BJ (cell line): ENCODE results near the gene UNC45A. TPM values are rescaled to one million over a fixed set of nuclear protein-coding genes. Genes with fewer than 3 reads are reported as not detected.

Experiments used
- CTCF ChIA-PET: fragments of 350-600 bp; formaldehyde crosslinking; extraction: SDS; loops from one replicate; lab custom pipeline; 2021; ENCODE audit warnings: antibody characterized with exemption, inconsistent platforms; lab: Yijun Ruan, JAX
- POLR2A ChIA-PET: fragments of 300-600 bp; sonication (Branson Sonifier 250); formaldehyde crosslinking; extraction: SDS; loops from one replicate; lab custom pipeline; 2021; ENCODE audit warnings: antibody characterized with exemption; lab: Charles Lee
- DNase-seq: peaks from one replicate; pipeline ENCODE4 v3.0.0-alpha.2; 2011; ENCODE audit warnings: low read depth
- H3K27me3 ChIP-seq: 2 replicates; pipeline ENCODE4 v1.6.0; 2011; ENCODE audit warnings: low read length; ENCODE audit not compliant: control insufficient read depth, insufficient read depth
- H3K36me3 ChIP-seq: 2 replicates; pipeline ENCODE4 v1.5.1; 2011; ENCODE audit warnings: low read length; ENCODE audit not compliant: control insufficient read depth, insufficient read depth
- H3K4me3 ChIP-seq: 2 replicates; pipeline ENCODE4 v1.5.1; 2011; ENCODE audit warnings: low read depth, mild to moderate bottlenecking, control low read depth, low read length
- polyA plus RNA-seq: library from polyadenylated mRNA; depleted of rRNA; stranded (reverse); fragments of >200 nt; gene quantifications from 2 replicates; pipeline ENCODE4 v1.2.3, GENCODE V29; 2011
- TF ChIP-seq, protein P1 (sequence below): IDR thresholded peaks from 2 replicates; pipeline ENCODE4 v1.5.1; 2011; ENCODE audit warnings: low read depth, mild to moderate bottlenecking, control low read depth, inconsistent platforms, low read length, moderate library complexity; ENCODE audit not compliant: insufficient read depth

Gene UNC45A
- polyA plus RNA-seq, 1 experiment: 93.8 TPM

DNA sequence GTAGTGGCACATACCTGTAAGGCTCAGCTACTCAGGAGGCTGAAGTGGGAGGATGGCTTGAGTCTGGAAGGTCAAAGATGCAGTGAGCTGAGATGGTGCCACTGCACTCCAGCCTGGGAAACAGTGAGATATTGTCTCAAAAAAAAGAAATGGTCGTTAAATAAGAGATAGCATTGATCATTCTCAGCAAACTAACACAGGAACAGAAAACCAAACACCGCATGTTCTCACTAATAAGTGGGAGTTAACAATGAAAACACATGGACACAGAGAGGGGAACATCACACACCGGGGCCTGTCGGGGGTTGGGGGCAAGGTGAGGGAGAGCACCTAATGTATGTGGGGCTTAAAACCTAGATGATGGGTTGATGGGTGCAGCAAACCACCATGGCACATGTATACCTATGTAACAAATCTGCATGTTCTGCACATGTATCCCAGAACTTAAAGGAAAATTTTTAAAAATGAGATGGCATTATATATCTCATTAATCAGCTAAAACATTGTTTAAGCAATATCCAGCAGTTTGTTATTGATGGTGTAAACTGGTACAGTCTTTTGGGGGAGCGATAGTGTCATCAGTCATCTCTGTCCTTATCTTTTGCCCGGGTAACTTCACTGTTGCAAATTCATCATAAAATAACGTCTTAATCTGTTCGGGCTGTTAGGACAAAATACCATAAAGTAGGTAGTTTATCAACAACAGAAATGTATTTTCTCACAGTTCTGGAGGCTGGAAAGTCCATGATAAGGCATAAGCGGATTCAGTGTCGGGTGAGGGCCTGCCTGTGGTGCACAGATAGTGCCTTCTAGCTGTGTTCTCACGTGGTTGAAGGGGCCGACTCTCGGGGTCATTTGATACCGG lies 33.7 kb upstream of the UNC45A start:
- no peak overlapping the region; the same call in 1 of the 2 replicates for H3K4me3 ChIP-seq
- ChIA-PET CTCF (interaction anchor here (0.7 to 9.7 kb wide), 10 partner anchors 9 to 370 kb away, joined by 3 to 94 read pairs (median 4); partner anchors contain the start of genes FES, HDDC3 and UNC45A), POLR2A (no interaction called here)
- no peak for DNase-seq
- TF ChIP-seq, protein P1, sequence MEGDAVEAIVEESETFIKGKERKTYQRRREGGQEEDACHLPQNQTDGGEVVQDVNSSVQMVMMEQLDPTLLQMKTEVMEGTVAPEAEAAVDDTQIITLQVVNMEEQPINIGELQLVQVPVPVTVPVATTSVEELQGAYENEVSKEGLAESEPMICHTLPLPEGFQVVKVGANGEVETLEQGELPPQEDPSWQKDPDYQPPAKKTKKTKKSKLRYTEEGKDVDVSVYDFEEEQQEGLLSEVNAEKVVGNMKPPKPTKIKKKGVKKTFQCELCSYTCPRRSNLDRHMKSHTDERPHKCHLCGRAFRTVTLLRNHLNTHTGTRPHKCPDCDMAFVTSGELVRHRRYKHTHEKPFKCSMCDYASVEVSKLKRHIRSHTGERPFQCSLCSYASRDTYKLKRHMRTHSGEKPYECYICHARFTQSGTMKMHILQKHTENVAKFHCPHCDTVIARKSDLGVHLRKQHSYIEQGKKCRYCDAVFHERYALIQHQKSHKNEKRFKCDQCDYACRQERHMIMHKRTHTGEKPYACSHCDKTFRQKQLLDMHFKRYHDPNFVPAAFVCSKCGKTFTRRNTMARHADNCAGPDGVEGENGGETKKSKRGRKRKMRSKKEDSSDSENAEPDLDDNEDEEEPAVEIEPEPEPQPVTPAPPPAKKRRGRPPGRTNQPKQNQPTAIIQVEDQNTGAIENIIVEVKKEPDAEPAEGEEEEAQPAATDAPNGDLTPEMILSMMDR: no peak
- H3K27me3 ChIP-seq: no peaks in the 10 kb centered on the region
- peaks cover 7% of the 10 kb centered on the region; the same call in 1 of the 2 replicates for H3K36me3 ChIP-seq

DNA sequence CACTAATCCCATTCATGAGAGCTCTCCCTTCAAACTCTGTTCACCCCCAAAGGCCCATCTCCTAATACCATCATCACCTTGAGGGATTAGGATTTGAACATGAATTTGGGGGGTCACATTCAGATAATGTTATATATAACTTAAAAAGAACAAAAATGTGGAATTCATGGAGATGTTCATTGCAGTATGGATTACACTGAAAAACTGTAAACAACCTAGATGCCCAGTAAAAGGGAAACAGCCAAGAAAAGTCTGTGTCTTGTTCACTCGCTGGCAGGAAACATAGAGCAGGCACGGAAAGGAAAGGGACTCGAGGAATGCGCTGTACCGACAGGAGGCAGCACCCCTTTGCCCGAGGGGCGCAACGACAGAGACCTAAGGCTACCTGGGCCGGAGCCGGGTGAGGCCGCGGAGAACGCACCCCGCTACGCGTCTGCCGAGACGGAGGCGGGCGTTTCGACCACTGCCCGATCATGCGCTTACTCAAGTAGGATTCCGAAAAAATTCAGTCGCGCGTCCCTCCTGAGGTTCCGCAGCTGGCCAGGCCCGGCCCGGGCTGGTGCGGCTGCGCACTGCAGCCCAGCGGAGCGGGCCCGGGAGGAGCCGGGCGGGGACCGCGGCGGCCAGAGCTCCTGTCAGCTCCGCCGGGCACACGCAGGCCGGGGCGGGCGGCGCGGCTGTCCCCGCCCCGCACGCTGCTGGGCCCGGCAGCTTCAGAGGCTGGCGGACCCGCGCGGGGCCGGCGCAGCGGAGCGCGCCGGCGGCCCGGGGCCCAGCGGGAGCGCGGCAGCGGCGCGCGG lies 32.8 kb upstream of the UNC45A start:
- TF ChIP-seq, protein P1: peak; percentile 92
- ChIA-PET POLR2A (no interaction called here), CTCF (interaction anchor here (0.7 to 9.7 kb wide), 12 partner anchors 10 to 370 kb away, joined by 3 to 94 read pairs (median 4); partner anchors contain the start of genes FES, HDDC3 and UNC45A)
- H3K4me3 ChIP-seq: peak overlapping the region; percentile 68
- H3K27me3 ChIP-seq: no peaks in the 10 kb centered on the region
- peak; percentile 35 for DNase-seq
- H3K36me3 ChIP-seq: peaks cover 13% of the 10 kb centered on the region

DNA sequence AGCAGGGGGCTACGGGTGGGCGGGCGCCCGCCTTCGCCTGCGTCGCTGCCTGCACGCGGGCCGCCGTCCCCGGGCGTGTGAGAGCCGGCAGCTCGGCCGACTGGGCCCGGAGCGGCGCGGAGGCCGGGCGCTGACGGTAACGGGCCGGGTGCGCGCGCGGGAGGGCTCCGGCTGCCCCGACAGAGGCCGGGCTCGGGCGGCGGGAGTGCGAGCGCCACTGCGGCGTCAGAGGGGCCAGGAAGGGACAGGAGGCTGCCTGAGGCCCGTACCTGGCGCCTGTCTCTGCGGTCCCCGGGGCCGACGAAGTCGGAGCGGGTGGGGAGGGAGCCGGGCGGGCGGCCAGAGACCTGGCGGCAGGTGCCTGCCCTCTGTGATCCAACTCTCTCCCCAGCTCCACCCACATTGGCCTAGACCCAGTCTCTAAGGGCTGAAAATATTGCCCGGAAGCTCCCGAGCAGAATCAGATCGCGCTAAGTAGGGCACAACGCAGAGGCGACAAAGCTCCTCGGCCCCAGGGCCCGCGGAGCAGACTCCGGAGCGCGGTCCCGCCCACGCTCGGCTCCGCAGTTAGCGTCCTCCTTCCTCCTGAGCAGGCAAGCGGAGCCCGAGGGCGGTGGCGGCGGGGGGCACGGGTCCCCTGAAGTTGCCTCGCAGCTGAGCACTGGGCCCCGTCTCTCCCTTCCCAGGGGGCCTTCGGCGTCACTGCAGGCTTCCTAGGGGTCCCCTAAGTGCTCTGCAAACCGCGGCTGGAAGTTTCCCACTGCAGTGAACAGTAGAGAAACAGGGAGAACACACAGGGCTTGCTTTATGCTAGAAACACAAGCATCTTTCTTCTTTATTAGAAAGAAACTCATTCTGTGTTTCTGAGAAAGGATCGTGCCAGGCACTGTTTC lies 32.0 kb upstream of the UNC45A start, which contains the start of gene MAN2A2:
TSS of gene MAN2A2 (plus strand) at position 463 of the 893 bp plus-strand sequence. CDS start 906 bp downstream, outside the sequence.
- TF ChIP-seq, protein P1: no peak
- Histone ChIP-seq H3K27me3 (no peaks in the 10 kb centered on the region), H3K4me3 (peak within 1 kb of the TSS; percentile 68), H3K36me3 (peaks cover 14% of the 10 kb centered on the region)
- no peak for DNase-seq
- CTCF ChIA-PET: interaction anchor here (0.8 to 9.7 kb wide), 10 partner anchors 9 to 369 kb away, joined by 3 to 94 read pairs (median 5); partner anchors contain the start of genes FES, HDDC3 and UNC45A
- POLR2A ChIA-PET: no interaction called here

DNA sequence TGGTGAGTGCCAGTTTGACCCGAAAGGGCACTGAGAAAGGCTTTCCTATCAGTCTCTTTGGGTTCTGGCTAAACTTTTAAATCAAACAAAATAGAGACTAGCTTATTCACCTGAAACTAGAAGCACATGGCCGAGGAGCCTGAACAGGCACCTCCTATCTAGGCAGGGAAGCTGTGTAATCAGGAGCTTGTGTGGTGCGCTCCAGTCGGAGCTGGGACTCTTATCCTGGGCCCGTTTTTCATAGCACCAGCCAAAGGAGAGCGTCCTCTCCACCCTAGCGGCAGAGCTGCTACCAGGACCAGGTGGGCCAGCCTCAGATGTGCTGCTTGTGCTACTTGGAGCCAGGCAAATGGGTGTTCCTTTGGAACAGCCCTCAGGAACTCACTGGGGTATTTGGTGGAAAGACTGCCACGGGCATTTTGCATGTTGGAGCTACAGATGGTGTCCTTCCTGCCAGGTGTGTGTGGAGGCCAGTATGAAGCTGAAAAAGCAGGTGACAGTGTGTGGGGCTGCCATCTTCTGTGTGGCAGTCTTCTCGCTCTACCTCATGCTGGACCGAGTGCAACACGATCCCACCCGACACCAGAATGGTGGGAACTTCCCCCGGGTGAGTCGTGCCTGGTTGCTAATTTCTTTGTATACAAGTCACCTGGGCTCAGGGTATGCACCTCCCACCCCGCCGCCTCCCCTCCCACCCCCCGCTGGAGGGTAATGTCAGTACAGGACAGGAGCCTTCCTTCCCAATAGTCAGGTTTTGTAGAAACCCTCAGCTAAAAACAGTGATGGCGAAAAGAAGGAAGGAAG lies 31.1 kb upstream of the UNC45A start:
- Histone ChIP-seq H3K4me3 (peak overlapping the region; percentile 68), H3K27me3 (no peaks in the 10 kb centered on the region), H3K36me3 (peaks cover 14% of the 10 kb centered on the region)
- TF ChIP-seq, protein P1: no peak
- ChIA-PET CTCF (interaction anchor here (1.8 to 5.7 kb wide), 3 partner anchors 8 to 29 kb away, joined by 5 to 94 read pairs (median 9); partner anchors contain the start of genes HDDC3 and UNC45A), POLR2A (no interaction called here)
- no peak for DNase-seq
